H1 (cell line): ENCODE measurements around the gene COLEC11. TPM values are rescaled to one million over a fixed set of nuclear protein-coding genes. Genes with fewer than 3 reads are reported as not detected.

Source experiments
- CTCF ChIA-PET: fragments of 300-600 bp; sonication (Branson Sonifier 250); formaldehyde crosslinking; loops from one replicate; lab custom pipeline; 2021; ENCODE audit not compliant: partially characterized antibody; lab: Charles Lee
- POLR2A ChIA-PET: fragments of 300-600 bp; sonication (Branson Sonifier 250); formaldehyde crosslinking; loops from one replicate; lab custom pipeline; 2021; ENCODE audit warnings: inconsistent platforms; ENCODE audit not compliant: partially characterized antibody; lab: Charles Lee
- DNase-seq, 2 experiments: peaks; one replicate each; pipeline versions ENCODE4 v3.0.0 to v3.0.0-alpha.2; 2010 to 2022; ENCODE audit warnings: low spot score in 2 of 2, low read depth in 1 of 2, mixed read lengths in 1 of 2
- FAIRE-seq: peaks from 2 replicates; lab custom pipeline; 2011; peaks lifted over from hg19 to GRCh38; lab: Jason Lieb, UNC
- H2AFZ ChIP-seq: 2 replicates; pipeline ENCODE4 v1.8.1; 2012; ENCODE audit warnings: low read length, inconsistent platforms
- H2AK5ac ChIP-seq: 2 replicates; pipeline ENCODE4 v1.6.1; 2013; ENCODE audit warnings: low read depth, low read length
- H2BK120ac ChIP-seq: replicated peaks from 2 replicates; pipeline ENCODE3; 2013; ENCODE audit warnings: low read depth, low read length, inconsistent platforms
- H2BK12ac ChIP-seq: 2 replicates; pipeline ENCODE4 v1.6.1; 2013; ENCODE audit warnings: low read depth, low read length
- H2BK15ac ChIP-seq: 2 replicates; pipeline ENCODE4 v1.6.1; 2013; ENCODE audit warnings: low read length
- H2BK20ac ChIP-seq: 2 replicates; pipeline ENCODE4 v1.6.1; 2013; ENCODE audit warnings: low read length
- H2BK5ac ChIP-seq: 2 replicates; pipeline ENCODE4 v1.6.1; 2013; ENCODE audit warnings: low read depth, low read length
- H3K14ac ChIP-seq: 2 replicates; pipeline ENCODE4 v1.6.1; 2013; ENCODE audit warnings: inconsistent platforms; ENCODE audit not compliant: insufficient read length
- H3K18ac ChIP-seq: 2 replicates; pipeline ENCODE4 v1.6.1; 2013; ENCODE audit warnings: low read length; ENCODE audit errors: extremely low read depth
- H3K23ac ChIP-seq: 2 replicates; pipeline ENCODE4 v1.6.1; 2013; ENCODE audit warnings: inconsistent platforms; ENCODE audit not compliant: insufficient read length
- H3K23me2 ChIP-seq: 2 replicates; pipeline ENCODE4 v1.6.1; 2013; ENCODE audit warnings: low read depth, low read length
- H3K27ac ChIP-seq: 2 replicates; pipeline ENCODE4 v1.6.1; 2011; ENCODE audit warnings: low read depth, low read length, inconsistent platforms
- H3K27me3 ChIP-seq, 4 experiments: replicated peaks in 1 of 4; 1 replicate in 1 of 4; 2 replicates in 3 of 4; pipeline versions ENCODE4 v1.6.1 to v1.8.1; 2011 to 2013; ENCODE audit warnings: low read length in 3 of 4, mild to moderate bottlenecking in 3 of 4, inconsistent platforms in 2 of 4, mixed read lengths in 2 of 4, moderate library complexity in 1 of 4; ENCODE audit not compliant: control insufficient read depth in 3 of 4, insufficient read depth in 3 of 4; ENCODE audit errors: extremely low read depth in 1 of 4
- H3K36me3 ChIP-seq, 4 experiments: 2 replicates each; pipeline versions ENCODE4 v1.6.1 to v1.8.1; 2011 to 2013; ENCODE audit warnings: mild to moderate bottlenecking in 4 of 4, low read length in 3 of 4, moderate library complexity in 2 of 4, control low read depth in 1 of 4, inconsistent platforms in 1 of 4; ENCODE audit not compliant: insufficient read depth in 4 of 4, control insufficient read depth in 2 of 4
- H3K4ac ChIP-seq: replicated peaks from 2 replicates; pipeline ENCODE3; 2013; ENCODE audit warnings: low read length, low read depth, mixed read lengths, inconsistent platforms; ENCODE audit not compliant: insufficient read length
- H3K4me1 ChIP-seq, 4 experiments: replicated peaks in 1 of 4; 1 replicate in 1 of 4; 2 replicates in 3 of 4; pipeline versions ENCODE4 v1.6.1 to v1.8.1; 2011 to 2013; ENCODE audit warnings: low read length in 3 of 4, inconsistent platforms in 2 of 4, mixed read lengths in 1 of 4; ENCODE audit not compliant: insufficient read depth in 4 of 4, control insufficient read depth in 3 of 4
- H3K4me2 ChIP-seq, 2 experiments: 2 replicates each; pipeline versions ENCODE4 v1.6.1 to v1.8.1; 2011 to 2013; ENCODE audit warnings: low read depth in 2 of 2, low read length in 2 of 2, control low read depth in 1 of 2, inconsistent platforms in 1 of 2, mild to moderate bottlenecking in 1 of 2; ENCODE audit not compliant: insufficient read depth in 1 of 2
- H3K4me3 ChIP-seq, 4 experiments: fragments of 200-600, 300-600 bp in 1 of 4; sonication (generic), shearing (Covaris generic), sonication (Bioruptor Twin) in 1 of 4; 2 replicates each; pipeline versions ENCODE4 v1.5.1 to v1.8.1; 2011 to 2016; ENCODE audit warnings: low read length in 4 of 4, low read depth in 3 of 4, control low read depth in 2 of 4, inconsistent platforms in 2 of 4, mild to moderate bottlenecking in 2 of 4, mixed read lengths in 1 of 4, moderate library complexity in 1 of 4; ENCODE audit not compliant: insufficient read depth in 2 of 4; ENCODE audit errors: extremely low read depth in 1 of 4
- H3K56ac ChIP-seq: replicated peaks from 2 replicates; pipeline ENCODE3; 2013; ENCODE audit warnings: low read depth, mild to moderate bottlenecking, mixed read lengths, low read length, inconsistent platforms; ENCODE audit not compliant: insufficient read length
- H3K79me1 ChIP-seq: 2 replicates; pipeline ENCODE4 v1.6.1; 2013; ENCODE audit warnings: low read depth, low read length, control low read depth
- H3K79me2 ChIP-seq, 2 experiments: 2 replicates each; pipeline versions ENCODE4 v1.6.1 to v1.8.1; 2012 to 2013; ENCODE audit warnings: low read length in 2 of 2, mild to moderate bottlenecking in 2 of 2, inconsistent platforms in 1 of 2; ENCODE audit not compliant: insufficient read depth in 2 of 2, control insufficient read depth in 1 of 2
- H3K9ac ChIP-seq, 4 experiments: replicated peaks in 1 of 4; 1 replicate in 1 of 4; 2 replicates in 3 of 4; pipeline versions ENCODE4 v1.6.1 to v1.8.1; 2011 to 2013; ENCODE audit warnings: low read depth in 3 of 4, low read length in 3 of 4, control low read depth in 2 of 4, mild to moderate bottlenecking in 2 of 4, moderate library complexity in 2 of 4, inconsistent platforms in 1 of 4; ENCODE audit errors: extremely low read depth in 1 of 4
- H3K9me3 ChIP-seq, 2 experiments: 2 replicates each; pipeline versions ENCODE4 v1.6.1 to v1.8.1; 2012 to 2013; ENCODE audit warnings: mild to moderate bottlenecking in 2 of 2, moderate library complexity in 2 of 2, control low read depth in 1 of 2, inconsistent platforms in 1 of 2, low read depth in 1 of 2, low read length in 1 of 2, mixed read lengths in 1 of 2; ENCODE audit not compliant: insufficient read depth in 2 of 2
- H4K20me1 ChIP-seq, 2 experiments: replicated peaks in 1 of 2; 2 replicates each; pipeline versions ENCODE3 to v1.8.1; 2011 to 2013; ENCODE audit warnings: inconsistent platforms in 2 of 2, low read length in 2 of 2, mild to moderate bottlenecking in 1 of 2; ENCODE audit not compliant: insufficient read depth in 2 of 2, control insufficient read depth in 1 of 2
- H4K5ac ChIP-seq: 2 replicates; pipeline ENCODE4 v1.6.1; 2013; ENCODE audit warnings: low read length, low read depth, mixed read lengths, inconsistent platforms; ENCODE audit not compliant: insufficient read length
- H4K8ac ChIP-seq: 2 replicates; pipeline ENCODE4 v1.8.0; 2013; ENCODE audit warnings: mild to moderate bottlenecking, moderate library complexity, low read length, inconsistent platforms; ENCODE audit not compliant: insufficient read depth; ENCODE audit errors: extremely low read depth
- H4K91ac ChIP-seq: replicated peaks from 2 replicates; pipeline ENCODE3; 2013; ENCODE audit warnings: low read length, mixed read lengths, inconsistent platforms; ENCODE audit not compliant: insufficient read length
- POLR2A ChIP-seq, 2 experiments: IDR thresholded peaks; 1 replicate in 1 of 2; 2 replicates in 1 of 2; pipeline ENCODE4 v1.6.1; 2011; ENCODE audit warnings: low read depth in 2 of 2, low read length in 2 of 2, mild to moderate bottlenecking in 2 of 2; ENCODE audit errors: control extremely low read depth in 1 of 2
- WGBS, 2 experiments: shearing (Covaris generic) in 1 of 2; methylation state at CpG; one replicate each; pipeline versions ENCODE4 v1.1.6 to v1.1.7; 2013 to 2015; ENCODE audit warnings: low lambda C conversion rate in 2 of 2, mixed read lengths in 2 of 2, inconsistent platforms in 1 of 2, low coverage in 1 of 2, missing lambda C conversion rate in 1 of 2; ENCODE audit not compliant: insufficient replicate concordance in 2 of 2, insufficient coverage in 1 of 2, insufficient read length in 1 of 2; ENCODE audit errors: extremely low coverage in 1 of 2, missing lambda C conversion rate in 1 of 2; 5-methylcytosine and 5-hydroxymethylcytosine counted together
- polyA plus RNA-seq, 7 experiments: library from polyadenylated mRNA; depleted of rRNA in 3 of 7; stranded (reverse) in 5 of 7; unstranded in 2 of 7; fragments of >200 nt in 5 of 7; fragments of 200-250 nt in 2 of 7; gene quantifications; 1 replicate in 5 of 7; 2 replicates in 1 of 7; 4 replicates in 1 of 7; pipeline versions ENCODE4 v1.2.1 to v1.2.3, GENCODE V29; 2011 to 2013; ENCODE audit warnings: missing spikeins in 2 of 7, mixed read lengths in 2 of 7
- total RNA-seq: library from RNA; stranded (reverse); fragmentation: NEBNext Ultra II Directional; extraction: Animal tissue kit (Norgen Biotek cat#: 25700); gene quantifications from 2 replicates; pipeline ENCODE4 v1.2.1, GENCODE V29; 2021

The COLEC11 gene
- total and polyA plus RNA-seq, 2 of the 8 experiments (the other 6 are each of a cell fraction or from before 2014, with no cell fraction given), result 0.47 to 0.80 TPM

GRCh38 chr2:3680548-3681345 lies 85.8 kb downstream of the COLEC11 start:
- H3K79me1 ChIP-seq, result no peaks in the 10 kb centered on the region
- H3K36me3 ChIP-seq, result no peaks in the 10 kb centered on the region

More at GRCh38 chr2:3680548-3681345, 85.8 kb downstream of the COLEC11 start:
- H3K4ac ChIP-seq, result no peak overlapping the region
- no peak overlapping the region for H2AK5ac ChIP-seq
- no peak overlapping the region for H2BK5ac ChIP-seq
- H4K91ac ChIP-seq, result no peak overlapping the region
- no peak overlapping the region for H3K18ac ChIP-seq
- H3K9me3 ChIP-seq, result no peaks in the 10 kb centered on the region
- H3K4me3 ChIP-seq, result no peak overlapping the region
- H3K14ac ChIP-seq, result no peak overlapping the region
- no peak for DNase-seq
- no peaks in the 10 kb centered on the region for H3K79me2 ChIP-seq
- no peaks in the 10 kb centered on the region for H3K23me2 ChIP-seq
- no peak overlapping the region for H3K56ac ChIP-seq
- H3K23ac ChIP-seq, result no peak overlapping the region
- H3K4me2 ChIP-seq, result no peak overlapping the region
- no peak overlapping the region for H2BK12ac ChIP-seq
- CTCF ChIA-PET, result no interaction called here
- no peak overlapping the region for H2BK20ac ChIP-seq
- H2BK15ac ChIP-seq, result no peak overlapping the region
- no peak for FAIRE-seq
- no peak for TF ChIP-seq POLR2A (IDR thresholded peaks at IDR 0.05; ENCODE audit: control extremely low read depth in 1 of 2, low read depth in 2 of 2, low read length in 2 of 2)
- TF ChIP-seq, all 59 proteins: peak for 0
- H3K4me1 ChIP-seq, result no peaks in the 10 kb centered on the region
- no peak overlapping the region for H2BK120ac ChIP-seq
- POLR2A ChIA-PET, result no interaction called here
- no peak overlapping the region for H3K27ac ChIP-seq
- H3K9ac ChIP-seq, result no peak overlapping the region
- no peak overlapping the region for H4K5ac ChIP-seq
- H4K20me1 ChIP-seq, result no peaks in the 10 kb centered on the region
- 92% methylated on average over 18 of the region's 18 CpGs; no CpG with 5 or more reads in 1 of the 2 experiments for WGBS, 2 experiments
- H4K8ac ChIP-seq, result no peak overlapping the region
- no peaks in the 10 kb centered on the region; a peak in 1 of 7 replicates for H3K27me3 ChIP-seq
- no peak overlapping the region for H2AFZ ChIP-seq
